PC-9 (cell line): ENCODE measurements around the gene SIGLEC8. TPM values are rescaled to one million over a fixed set of nuclear protein-coding genes. Genes with fewer than 3 reads are reported as not detected.

ENCODE experiments used
- BruUV-seq: library from RNA; stranded (reverse); fragments of 400-500 nt; replicated peaks from 2 replicates; lab custom pipeline; 2021; lab: Mats Ljungman, UMichigan
- CTCF ChIA-PET: fragments of 300-600 bp; sonication (Branson Sonifier 250); formaldehyde crosslinking; loops from one replicate; lab custom pipeline; 2022; ENCODE audit warnings: antibody characterized with exemption; lab: Charles Lee
- POLR2A ChIA-PET: fragments of 300-600 bp; sonication (Branson Sonifier 250); formaldehyde crosslinking; loops from one replicate; lab custom pipeline; 2022; ENCODE audit warnings: antibody characterized with exemption; ENCODE audit not compliant: unreplicated experiment; lab: Charles Lee
- DNase-seq, 2 experiments: peaks; one replicate each; pipeline versions ENCODE4 v3.0.0 to v3.0.0-alpha.2; 2015 to 2022; ENCODE audit warnings: mixed read lengths in 1 of 2
- H2AFZ ChIP-seq: fragments of 200-600 bp; sonication (generic); 2 replicates; pipeline ENCODE4 v1.8.1; 2017; ENCODE audit warnings: antibody characterized with exemption
- H3F3A ChIP-seq: fragments of 200-600 bp; sonication (generic); 2 replicates; pipeline ENCODE4 v1.8.1; 2017; ENCODE audit warnings: antibody characterized with exemption, mild to moderate bottlenecking, low read depth; ENCODE audit not compliant: insufficient read depth
- H3K27ac ChIP-seq: fragments of 200-600 bp; sonication (generic); 2 replicates; pipeline ENCODE4 v1.6.1; 2016; ENCODE audit warnings: mixed run types
- H3K27me3 ChIP-seq: fragments of 200-600 bp; sonication (generic); 2 replicates; pipeline ENCODE4 v1.6.1; 2016; ENCODE audit warnings: low read depth, mixed run types; ENCODE audit not compliant: insufficient read depth
- H3K36me3 ChIP-seq: fragments of 200-600 bp; sonication (generic); 2 replicates; pipeline ENCODE4 v1.6.1; 2016; ENCODE audit warnings: low read depth, mixed run types
- H3K4me1 ChIP-seq: fragments of 200-600 bp; sonication (generic); replicated peaks from 2 replicates; pipeline ENCODE4 v1.6.1; 2016; ENCODE audit warnings: mixed run types; ENCODE audit not compliant: insufficient read depth
- H3K4me2 ChIP-seq: fragments of 200-600 bp; sonication (generic); 2 replicates; pipeline ENCODE4 v1.6.1; 2017; ENCODE audit warnings: mixed run types
- H3K4me3 ChIP-seq: fragments of 200-600 bp; sonication (generic); 2 replicates; pipeline ENCODE4 v1.6.1; 2016; ENCODE audit warnings: mixed run types
- H3K79me2 ChIP-seq: fragments of 200-600 bp; sonication (generic); 2 replicates; pipeline ENCODE4 v1.6.1; 2017; ENCODE audit warnings: low read depth, mixed run types
- H3K9me2 ChIP-seq: fragments of 200-600 bp; sonication (generic); 2 replicates; pipeline ENCODE4 v1.8.1; 2017; ENCODE audit warnings: mild to moderate bottlenecking; ENCODE audit not compliant: insufficient read depth
- H3K9me3 ChIP-seq: fragments of 200-600 bp; sonication (generic); 2 replicates; pipeline ENCODE4 v1.8.1; 2016; ENCODE audit warnings: low read depth; ENCODE audit not compliant: insufficient read depth
- H4K20me1 ChIP-seq: fragments of 200-600 bp; sonication (generic); 2 replicates; pipeline ENCODE4 v1.8.1; 2017; ENCODE audit not compliant: insufficient read depth
- EZH2 ChIP-seq: fragments of 200-600 bp; sonication (generic); IDR thresholded peaks from 2 replicates; pipeline ENCODE4 v1.8.0; 2017; ENCODE audit warnings: antibody characterized with exemption, low read depth
- intact Hi-C: fragments of 100-400 bp; cut with micrococcal nuclease; formaldehyde crosslinking; loops from one replicate; pipeline ENCODE4 v1.10.0; 2022; ENCODE audit not compliant: unreplicated experiment
- total RNA-seq: library from RNA; stranded (reverse); gene quantifications from 2 replicates; pipeline ENCODE4 v1.2.3, GENCODE V29; 2021
- TF ChIP-seq, protein P1 (sequence below): fragments of 200-600 bp; sonication (generic); conservative IDR thresholded peaks from 2 replicates; pipeline ENCODE4 v1.6.1; 2017; ENCODE audit warnings: mixed run types, antibody characterized with exemption, mild to moderate bottlenecking, moderate library complexity

SIGLEC8 gene
- total RNA-seq, 1 experiment from 2014 or later = not detected

DNA sequence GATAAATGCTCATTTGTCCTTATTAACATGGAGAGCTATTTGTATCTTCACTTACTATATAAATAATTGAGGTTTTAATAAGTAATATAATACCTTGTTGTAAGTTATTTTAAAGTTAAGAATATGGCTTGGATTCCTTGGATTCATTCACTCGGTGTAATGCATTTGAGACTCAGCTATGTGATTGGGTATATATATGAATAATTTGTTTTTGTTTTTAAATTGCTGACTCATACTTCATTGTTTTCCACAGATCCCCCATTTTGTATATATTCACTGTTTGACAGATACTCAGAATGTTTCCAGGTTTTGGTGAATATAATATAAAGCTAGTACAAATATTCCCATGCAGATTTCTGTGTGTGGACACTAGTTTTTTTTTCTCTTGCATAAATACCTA is 13.3 kb upstream of the SIGLEC8 start:
- Histone ChIP-seq H4K20me1 (no peaks in the 10 kb centered on the region), H3K4me3 (no peak overlapping the region), H3K4me1 (no peaks in the 10 kb centered on the region), H3K27ac (no peak overlapping the region), H3F3A (no peaks in the 10 kb centered on the region), H3K36me3 (no peaks in the 10 kb centered on the region), H3K4me2 (no peak overlapping the region), H3K27me3 (peaks cover 24% of the 10 kb centered on the region), H2AFZ (no peak overlapping the region), H3K79me2 (no peaks in the 10 kb centered on the region), H3K9me2 (no peaks in the 10 kb centered on the region), H3K9me3 (no peaks in the 10 kb centered on the region)
- intact Hi-C loops = no loop called here
- ChIA-PET CTCF (interaction anchor here (1.2 to 2.7 kb wide), 2 partner anchors 186 to 307 kb away, joined by 3 to 12 read pairs; no protein-coding TSS in a partner anchor), POLR2A (no interaction called here)
- no TSS peak for BruUV-seq
- DNase-seq = no peak
- TF ChIP-seq, protein P1, sequence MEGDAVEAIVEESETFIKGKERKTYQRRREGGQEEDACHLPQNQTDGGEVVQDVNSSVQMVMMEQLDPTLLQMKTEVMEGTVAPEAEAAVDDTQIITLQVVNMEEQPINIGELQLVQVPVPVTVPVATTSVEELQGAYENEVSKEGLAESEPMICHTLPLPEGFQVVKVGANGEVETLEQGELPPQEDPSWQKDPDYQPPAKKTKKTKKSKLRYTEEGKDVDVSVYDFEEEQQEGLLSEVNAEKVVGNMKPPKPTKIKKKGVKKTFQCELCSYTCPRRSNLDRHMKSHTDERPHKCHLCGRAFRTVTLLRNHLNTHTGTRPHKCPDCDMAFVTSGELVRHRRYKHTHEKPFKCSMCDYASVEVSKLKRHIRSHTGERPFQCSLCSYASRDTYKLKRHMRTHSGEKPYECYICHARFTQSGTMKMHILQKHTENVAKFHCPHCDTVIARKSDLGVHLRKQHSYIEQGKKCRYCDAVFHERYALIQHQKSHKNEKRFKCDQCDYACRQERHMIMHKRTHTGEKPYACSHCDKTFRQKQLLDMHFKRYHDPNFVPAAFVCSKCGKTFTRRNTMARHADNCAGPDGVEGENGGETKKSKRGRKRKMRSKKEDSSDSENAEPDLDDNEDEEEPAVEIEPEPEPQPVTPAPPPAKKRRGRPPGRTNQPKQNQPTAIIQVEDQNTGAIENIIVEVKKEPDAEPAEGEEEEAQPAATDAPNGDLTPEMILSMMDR = no peak
- no peak for TF ChIP-seq EZH2

DNA sequence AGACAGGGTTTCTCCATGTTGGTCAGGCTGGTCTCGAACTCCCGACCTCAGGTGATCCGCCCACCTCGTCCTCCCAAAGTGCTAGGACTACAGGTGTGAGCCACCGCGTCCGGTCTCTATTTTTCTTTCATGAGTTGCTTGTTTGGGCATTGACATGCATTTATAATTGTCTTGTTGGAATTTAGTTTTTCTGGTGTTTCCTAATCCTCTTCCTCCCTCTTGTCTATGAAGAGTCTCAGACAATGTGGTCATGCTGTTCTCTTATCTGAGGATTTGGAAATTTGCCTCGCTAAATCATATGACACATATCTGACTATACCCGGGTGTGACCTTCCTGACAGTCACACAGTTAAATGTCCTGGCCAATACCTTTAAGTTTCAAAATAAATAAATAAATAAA is 12.7 kb upstream of the SIGLEC8 start:
- intact Hi-C loops = no loop called here
- ChIA-PET CTCF (interaction anchor here (1.2 kb wide), 1 partner anchor 307 kb away, joined by 3 read pairs; no protein-coding TSS in a partner anchor), POLR2A (no interaction called here)
- Histone ChIP-seq H3K4me2 (no peak overlapping the region), H3K27ac (no peak overlapping the region), H3F3A (no peaks in the 10 kb centered on the region), H3K36me3 (no peaks in the 10 kb centered on the region), H3K4me3 (no peak overlapping the region), H3K4me1 (no peaks in the 10 kb centered on the region), H3K9me3 (no peaks in the 10 kb centered on the region), H3K27me3 (peaks cover 24% of the 10 kb centered on the region), H2AFZ (no peak overlapping the region), H3K79me2 (no peaks in the 10 kb centered on the region), H4K20me1 (no peaks in the 10 kb centered on the region), H3K9me2 (no peaks in the 10 kb centered on the region)
- no TSS peak for BruUV-seq
- DNase-seq = no peak
- TF ChIP-seq, protein P1 = no peak
- TF ChIP-seq EZH2 = no peak

DNA sequence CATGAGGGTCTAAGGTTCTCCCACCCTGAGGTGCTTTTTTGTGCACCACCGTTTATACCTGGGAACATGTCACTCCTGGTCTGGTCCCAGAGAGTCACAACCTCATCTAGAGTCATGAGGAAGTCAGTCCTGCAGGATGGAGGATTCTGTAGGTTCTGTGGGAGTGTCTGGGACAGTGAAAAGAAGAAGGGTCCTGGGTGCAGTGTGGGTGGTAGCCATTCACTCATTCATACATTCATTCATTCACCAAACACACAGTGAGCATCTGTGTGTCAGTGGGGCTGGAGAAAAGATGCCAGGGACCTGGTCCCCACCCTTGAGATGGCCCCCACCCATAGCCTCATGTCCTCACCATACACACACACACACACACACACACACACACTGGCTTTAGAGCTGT is 11.4 kb upstream of the SIGLEC8 start:
- H3K4me2 ChIP-seq = no peak overlapping the region
- H2AFZ ChIP-seq = no peak overlapping the region
- no peaks in the 10 kb centered on the region for H3F3A ChIP-seq
- peaks cover 32% of the 10 kb centered on the region for H3K27me3 ChIP-seq
- no peak for TF ChIP-seq EZH2
- TF ChIP-seq, protein P1 = no peak
- DNase-seq = no peak
- no peak overlapping the region for H3K27ac ChIP-seq
- no peaks in the 10 kb centered on the region for H3K9me3 ChIP-seq
- H4K20me1 ChIP-seq = no peaks in the 10 kb centered on the region
- intact Hi-C loops = no loop called here
- ChIA-PET CTCF (no interaction called here), POLR2A (no interaction called here)
- no peaks in the 10 kb centered on the region for H3K4me1 ChIP-seq
- no peaks in the 10 kb centered on the region for H3K36me3 ChIP-seq
- no peaks in the 10 kb centered on the region for H3K79me2 ChIP-seq
- no TSS peak for BruUV-seq
- no peaks in the 10 kb centered on the region for H3K9me2 ChIP-seq
- H3K4me3 ChIP-seq = no peak overlapping the region
